ENCODE data around the gene FRYL. TPM values are rescaled to one million over a fixed set of nuclear protein-coding genes. Genes with fewer than 3 reads are reported as not detected.

Gene FRYL
- polyA plus RNA-seq, 3 donors: 10.8 to 15.8 (median 14.4) TPM

GRCh38 chr4:48483006-48483776 is 296.9 kb downstream of the FRYL start, which contains the start of gene SLC10A4:
TSS of gene SLC10A4 (plus strand) at chr4:48483343. CDS start at chr4:48483562, 219 bp downstream.
- H3K9ac ChIP-seq (ENCODE audit: insufficient read depth, low read length, poor library complexity, severe bottlenecking): no peak within 1 kb of the TSS
- H3K27me3 Mint-ChIP-seq (ENCODE audit: low read depth in 3 of 3): peaks cover 66 to 72% (median 71%) of the 10 kb centered on the region in 3 donors
- TF ChIP-seq CTCF (IDR thresholded peaks at IDR 0.05): no peak

GRCh38 chr4:48481581-48481980 is 298.5 kb downstream of the FRYL start:
- peak overlapping the region in 1 of 2 donors; percentile 70 for H3K4me3 Mint-ChIP-seq
- peaks cover 10 to 14% of the 10 kb centered on the region in 2 donors for H3K4me1 ChIP-seq (ENCODE audit: control insufficient read depth in 1 of 2, insufficient read depth in 2 of 2, low read length in 2 of 2)
- TF ChIP-seq CTCF (IDR thresholded peaks at IDR 0.05): no peak
- H3K4me3 ChIP-seq (replicated peaks in 1 of 3; ENCODE audit: low read depth in 2 of 3, low read length in 3 of 3): no peak overlapping the region
- DNase-seq: no peak
- H3K36me3 Mint-ChIP-seq: peaks cover 7 to 15% of the 10 kb centered on the region in 2 donors
- H3K9me3 ChIP-seq (replicated peaks in 1 of 2; ENCODE audit: control insufficient read depth in 1 of 2, insufficient read depth in 1 of 2, low read length in 2 of 2): peaks cover 0 to 26% of the 10 kb centered on the region in 2 donors
- H3K27ac Mint-ChIP-seq: no peak overlapping the region
- H3K9me3 Mint-ChIP-seq: peaks cover 0 to 20% (median 12%) of the 10 kb centered on the region in 7 donors
- peaks cover 24% of the 10 kb centered on the region for H3K4me1 Mint-ChIP-seq
- intact Hi-C loops (cut with micrococcal nuclease): no loop called here
- H3K27me3 Mint-ChIP-seq (ENCODE audit: low read depth in 3 of 3): peaks cover 50 to 58% (median 55%) of the 10 kb centered on the region in 3 donors
- H3K36me3 ChIP-seq (replicated peaks in 1 of 2; ENCODE audit: control insufficient read depth in 1 of 2, insufficient read depth in 2 of 2, low read length in 2 of 2): no peaks in the 10 kb centered on the region
- no peak overlapping the region for H3K4me2 ChIP-seq (replicated peaks; ENCODE audit: extremely low read depth, low read length, poor library complexity, severe bottlenecking)
- no peaks in the 10 kb centered on the region for H4K20me1 ChIP-seq (ENCODE audit: insufficient read depth, low read length)
- no peak overlapping the region for H2AFZ ChIP-seq (ENCODE audit: insufficient read depth, low read depth, low read length, poor library complexity, severe bottlenecking)
- WGBS (ENCODE audit: insufficient coverage): no CpG with 5 or more reads among the region's 1 CpG
- H3K9ac ChIP-seq (ENCODE audit: insufficient read depth, low read length, poor library complexity, severe bottlenecking): no peak overlapping the region
- no peak overlapping the region for H3K27ac ChIP-seq (ENCODE audit: low read depth in 1 of 2, low read length in 2 of 2)
- H3K79me2 ChIP-seq (ENCODE audit: insufficient read depth, low read length): no peaks in the 10 kb centered on the region
- peaks cover 52 to 63% of the 10 kb centered on the region in 2 donors for H3K27me3 ChIP-seq (ENCODE audit: control insufficient read depth in 2 of 2, insufficient read depth in 2 of 2, low read length in 2 of 2)

More at GRCh38 chr4:48483006-48483776, 296.9 kb downstream of the FRYL start, which contains the start of gene SLC10A4:
- Histone ChIP-seq H2AFZ (ENCODE audit: insufficient read depth, low read depth, low read length, poor library complexity, severe bottlenecking) (peak within 1 kb of the TSS; percentile 63), H3K27me3 (ENCODE audit: control insufficient read depth in 2 of 2, insufficient read depth in 2 of 2, low read length in 2 of 2) (peaks cover 66 to 79% of the 10 kb centered on the region in 2 donors), H3K9me3 (replicated peaks in 1 of 2; ENCODE audit: control insufficient read depth in 1 of 2, insufficient read depth in 1 of 2, low read length in 2 of 2) (peaks cover 0 to 26% of the 10 kb centered on the region in 2 donors), H3K4me1 (ENCODE audit: control insufficient read depth in 1 of 2, insufficient read depth in 2 of 2, low read length in 2 of 2) (peaks cover 10 to 14% of the 10 kb centered on the region in 2 donors), H4K20me1 (ENCODE audit: insufficient read depth, low read length) (no peaks in the 10 kb centered on the region), H3K27ac (ENCODE audit: low read depth in 1 of 2, low read length in 2 of 2) (no peak within 1 kb of the TSS), H3K4me3 (replicated peaks in 1 of 3; ENCODE audit: low read depth in 2 of 3, low read length in 3 of 3) (peak within 1 kb of the TSS in 1 of 3 experiments; percentile 63), H3K36me3 (replicated peaks in 1 of 2; ENCODE audit: control insufficient read depth in 1 of 2, insufficient read depth in 2 of 2, low read length in 2 of 2) (no peaks in the 10 kb centered on the region), H3K79me2 (ENCODE audit: insufficient read depth, low read length) (no peaks in the 10 kb centered on the region), H3K4me2 (replicated peaks; ENCODE audit: extremely low read depth, low read length, poor library complexity, severe bottlenecking) (peak within 1 kb of the TSS; percentile 72)
- 3% methylated on average over 84 of the region's 85 CpGs for WGBS (ENCODE audit: insufficient coverage)
- Mint-ChIP-seq H3K9me3 (peaks cover 0 to 23% (median 14%) of the 10 kb centered on the region in 7 donors), H3K4me1 (peaks cover 20% of the 10 kb centered on the region), H3K27ac (peak within 1 kb of the TSS in 1 of 7 donors; percentile 4), H3K4me3 (peak within 1 kb of the TSS; percentile 76 to 93), H3K36me3 (peaks cover 7 to 15% of the 10 kb centered on the region in 2 donors)
- DNase-seq: no peak
- intact Hi-C loops (cut with micrococcal nuclease): no loop called here

Measured in CD14-positive monocyte (primary cell).